Limb (tissue), 2 donors: ENCODE results near the gene MAP4K3.
"Not testable (repeated sequence)": the region's sequence is repeated elsewhere in the genome, so short reads cannot be mapped to it uniquely, and the experiment has no call there.

Source experiments
- DNase-seq, 2 donors: peaks; one replicate each; pipeline ENCODE4 v3.0.0-alpha.2; 2016; ENCODE audit errors: extremely low spot score in 2 of 2

MAP4K3 gene

DNA sequence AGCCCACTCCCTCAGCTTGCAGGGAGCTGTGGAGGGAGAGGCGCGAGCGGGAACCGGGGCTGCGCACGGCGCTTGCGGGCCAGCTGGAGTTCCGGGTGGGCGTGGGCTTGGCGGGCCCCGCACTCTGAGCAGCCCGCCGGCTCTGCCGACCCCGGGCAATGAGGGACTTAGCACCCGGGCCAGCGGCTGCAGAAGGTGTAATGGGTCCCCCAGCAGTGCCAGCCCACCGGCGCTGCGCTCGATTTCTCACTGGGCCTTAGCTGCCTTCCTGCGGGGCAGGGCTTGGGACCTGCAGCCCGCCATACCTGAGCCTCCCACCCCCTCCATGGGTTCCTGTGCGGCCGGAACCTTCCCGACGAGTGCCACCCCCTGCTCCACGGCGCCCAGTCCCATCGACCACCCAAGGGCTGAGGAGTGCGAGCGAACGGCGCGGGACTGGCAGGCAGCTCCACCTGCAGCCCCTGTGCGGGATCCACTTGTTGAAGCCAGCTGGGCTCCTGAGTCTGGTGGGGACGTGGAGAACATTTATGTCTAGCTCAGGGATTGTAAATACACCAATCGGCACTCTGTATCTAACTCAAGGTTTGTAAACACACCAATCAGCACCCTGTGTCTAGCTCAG lies 192.7 kb downstream of the MAP4K3 start:
- not testable (repeated sequence) for DNase-seq

DNA sequence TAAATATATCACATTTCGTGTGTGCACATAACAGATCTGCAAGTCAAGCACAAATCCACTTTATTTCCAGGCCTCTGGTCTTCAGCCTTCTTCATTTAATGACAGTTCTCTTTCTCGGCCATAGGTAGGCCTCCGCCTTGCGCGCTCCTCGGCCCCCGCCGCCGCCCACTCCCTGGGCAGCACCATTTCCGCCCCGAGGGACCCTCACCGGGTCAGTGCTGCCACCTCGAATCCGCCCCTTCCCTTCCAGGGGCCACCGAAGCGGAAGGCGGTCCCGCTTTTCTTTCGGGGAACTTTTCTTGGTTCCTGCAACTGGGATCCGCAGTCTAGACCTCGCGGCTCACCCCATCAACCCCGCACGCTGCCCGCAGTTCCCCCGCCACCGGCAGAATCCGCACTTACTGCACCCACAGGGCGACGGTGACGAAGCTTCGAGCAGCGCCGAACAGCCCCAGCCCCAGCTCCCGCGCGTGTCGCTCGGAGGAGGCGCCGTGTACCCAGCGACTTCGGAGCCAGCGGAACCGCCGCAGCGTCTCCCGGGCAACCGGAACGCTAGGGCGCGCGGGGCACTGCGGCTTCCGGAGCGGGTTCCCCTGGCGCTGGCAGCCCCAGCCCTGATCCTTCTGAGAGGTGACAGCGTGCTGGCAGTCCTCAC lies 193.5 kb downstream of the MAP4K3 start, which contains the start of gene CDKL4:
TSS of gene CDKL4 (minus strand) at position 502 of the 655 bp plus-strand sequence.
- peak in 1 of 2 donors; percentile 38 for DNase-seq

DNA sequence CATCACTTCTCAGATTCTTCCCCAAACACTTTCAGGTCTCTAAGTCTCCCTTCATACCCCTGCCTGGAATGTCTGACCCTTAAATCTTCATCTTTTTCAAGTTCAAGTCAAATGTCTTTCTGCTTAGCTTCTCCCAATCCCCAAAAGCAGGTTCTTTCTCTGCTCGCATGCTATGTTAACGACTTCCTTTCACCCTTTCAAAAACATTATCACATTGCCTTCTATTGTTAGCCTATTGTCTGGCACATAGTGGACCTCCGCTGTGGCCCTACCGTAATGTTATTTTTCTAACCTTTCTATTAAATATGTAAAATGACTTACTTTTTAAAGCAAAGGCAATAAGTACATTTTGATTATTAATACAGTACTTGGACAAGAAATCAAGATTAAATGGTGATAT lies 195.5 kb downstream of the MAP4K3 start:
- no peak for DNase-seq

DNA sequence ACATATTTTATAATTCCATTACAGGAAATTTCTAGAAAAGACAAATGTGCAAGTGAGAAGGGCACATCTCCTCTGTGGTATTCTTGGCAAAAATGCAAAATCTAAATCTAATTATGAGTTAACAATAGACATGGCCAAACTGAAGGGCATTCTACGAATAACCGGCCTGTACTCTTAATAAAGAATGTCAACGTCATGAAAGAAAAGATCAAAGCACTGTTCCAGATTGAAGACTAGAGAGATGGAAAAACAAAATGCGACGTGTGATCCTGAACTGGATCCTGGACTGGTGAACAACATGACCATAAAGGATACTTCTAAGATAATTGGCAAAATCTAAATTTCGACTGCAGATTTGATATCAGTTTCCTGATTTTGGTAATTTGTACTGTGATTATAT lies 196.3 kb downstream of the MAP4K3 start:
- DNase-seq = no peak

DNA sequence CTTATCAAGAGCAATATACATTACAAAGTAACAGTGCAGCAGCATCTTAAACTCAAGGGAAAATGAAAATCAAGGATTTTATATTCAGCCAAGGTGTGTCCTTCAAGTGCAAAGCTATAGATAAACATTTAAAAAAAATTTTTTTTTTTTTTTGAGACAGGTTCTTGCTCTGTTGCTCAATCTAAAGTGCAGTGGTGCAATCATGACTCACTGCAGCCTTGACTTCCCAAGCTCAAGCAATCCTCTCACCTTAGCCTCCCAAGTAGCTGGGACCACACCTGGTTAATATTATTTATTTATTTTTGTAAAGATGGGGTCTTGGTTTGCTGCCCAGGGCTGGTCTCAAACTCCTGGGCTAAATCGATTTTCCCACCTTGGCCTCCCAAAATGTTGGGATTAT lies 202.3 kb downstream of the MAP4K3 start:
- DNase-seq = no peak

DNA sequence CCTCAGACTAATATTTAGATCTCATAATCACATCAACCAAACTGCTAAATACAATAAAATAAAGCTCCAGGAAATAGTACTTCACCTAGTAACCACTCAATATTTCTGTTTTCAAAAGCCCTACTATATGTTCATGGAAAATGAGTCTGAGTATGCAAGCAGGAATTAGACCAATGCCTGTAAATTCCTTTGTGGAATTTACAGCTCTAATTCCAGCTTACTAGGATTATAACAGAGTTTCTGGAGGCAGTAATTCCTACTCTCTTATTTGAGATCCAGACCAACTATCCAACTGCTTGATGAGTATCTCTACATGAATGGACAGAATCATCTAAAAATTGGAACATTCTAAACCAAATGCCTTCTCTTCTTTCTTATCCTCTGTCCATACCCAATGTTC lies 204.9 kb downstream of the MAP4K3 start:
- DNase-seq = no peak

DNA sequence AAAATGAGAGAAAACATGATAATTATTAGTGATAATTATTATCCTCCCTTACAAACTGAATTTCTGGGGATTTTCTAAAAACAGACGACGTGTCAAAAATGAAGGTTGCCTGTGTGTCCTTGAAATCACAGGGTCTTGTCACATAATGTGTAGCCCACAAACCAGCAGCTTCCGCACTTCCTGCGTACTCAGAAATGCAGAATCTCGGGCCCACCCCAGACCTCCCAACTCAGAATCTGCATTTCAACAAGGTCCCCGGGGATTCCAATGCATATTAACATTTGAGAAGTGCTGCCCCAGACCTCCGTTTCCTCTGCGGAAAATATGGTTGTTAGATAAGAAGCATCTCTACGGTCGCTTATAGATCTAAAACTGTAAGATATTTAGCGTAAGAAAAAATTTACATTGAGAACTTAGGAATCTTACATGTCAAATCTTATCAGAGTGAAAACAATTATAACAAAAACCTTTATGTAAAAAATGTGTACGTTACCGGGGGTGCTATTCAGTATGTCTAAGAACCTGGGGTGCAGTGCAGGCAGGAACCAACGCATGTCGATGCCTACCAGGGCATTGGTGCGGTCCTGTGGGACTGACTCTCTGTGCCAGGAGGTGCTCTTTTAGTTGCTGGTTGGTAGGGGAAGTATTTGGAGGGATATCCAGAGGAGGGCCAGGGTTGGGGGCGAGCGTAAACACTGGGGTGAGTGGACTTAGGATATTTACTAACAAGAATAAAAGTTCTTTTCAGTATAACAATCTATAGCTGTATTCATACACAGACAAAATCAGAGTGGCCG lies 208.5 kb downstream of the MAP4K3 start:
- DNase-seq = peak in 1 of 2 donors; percentile 40

DNA sequence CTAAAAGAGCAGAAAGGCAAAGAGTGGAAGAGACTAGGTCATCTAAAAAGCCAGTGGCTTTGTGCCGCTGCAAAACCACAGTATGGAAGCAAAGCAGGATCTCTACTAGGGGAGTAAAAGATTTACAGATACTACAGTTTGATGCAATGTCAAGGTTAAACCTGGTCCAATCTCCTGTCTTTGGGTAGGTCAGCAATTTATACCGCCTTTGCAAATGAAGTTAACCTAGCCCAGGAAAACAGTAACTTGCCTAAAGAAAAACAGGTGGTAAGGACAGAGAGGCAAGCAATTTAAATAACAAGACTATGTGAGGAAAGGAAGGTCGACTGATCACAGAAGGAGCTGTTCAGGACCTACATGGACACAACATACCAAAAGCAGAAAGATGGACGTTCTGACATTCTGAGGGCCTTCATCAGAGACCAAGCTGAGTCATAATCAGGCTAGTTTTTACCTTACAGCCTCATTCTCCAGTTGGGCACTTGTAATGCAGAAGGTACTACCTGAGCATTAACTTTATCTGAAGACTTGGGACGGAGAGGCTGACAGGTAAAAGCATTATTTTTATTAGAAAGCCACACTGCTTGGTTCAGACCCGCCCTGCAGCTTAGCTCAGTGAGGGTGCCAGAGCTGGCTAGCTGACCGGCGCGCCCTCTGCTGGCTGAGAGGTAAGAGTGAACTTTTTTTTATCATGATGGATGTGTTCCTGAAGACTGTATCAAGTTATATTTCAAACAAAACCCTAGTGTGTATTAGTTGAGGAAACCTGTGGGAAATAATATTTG lies 209.3 kb downstream of the MAP4K3 start:
- peak; percentile 84 for DNase-seq

DNA sequence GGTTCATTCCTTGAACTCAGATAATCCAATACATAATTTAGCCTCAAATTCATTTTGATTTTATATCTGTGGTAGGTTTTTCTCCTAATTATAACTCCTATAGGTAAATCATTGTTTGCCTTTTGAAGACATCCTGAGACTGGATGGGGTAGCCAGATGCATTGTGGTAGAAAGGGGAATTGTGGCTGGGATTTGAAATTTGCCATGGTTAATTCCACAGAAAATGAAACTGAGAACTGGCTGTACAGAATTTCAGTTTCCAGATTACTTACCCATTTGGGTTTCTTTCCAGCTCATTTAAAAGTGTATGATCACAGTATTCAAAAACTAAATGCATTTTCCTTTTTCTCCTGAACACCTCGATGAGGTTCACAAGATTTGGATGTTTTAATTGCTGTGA lies 211.5 kb downstream of the MAP4K3 start:
- DNase-seq = no peak

DNA sequence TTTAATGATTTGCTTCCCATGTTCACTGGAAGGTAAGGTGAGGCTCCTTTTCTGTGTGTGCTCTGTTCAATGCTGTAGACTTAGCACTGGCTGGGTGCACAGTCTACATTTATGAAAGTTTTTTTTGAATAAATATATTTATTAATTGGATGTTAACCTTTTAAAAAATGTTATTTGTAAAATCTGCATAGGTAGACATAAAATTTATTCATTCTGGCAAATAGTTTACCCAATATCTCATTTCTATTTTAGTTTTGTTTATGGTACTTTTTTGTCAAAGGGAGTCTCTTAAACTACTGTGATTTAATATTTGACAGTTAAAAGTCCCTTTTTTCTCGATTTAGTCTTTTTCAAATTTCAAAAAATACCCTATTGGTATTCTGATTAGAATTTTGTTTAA lies 213.2 kb downstream of the MAP4K3 start:
- no peak for DNase-seq

DNA sequence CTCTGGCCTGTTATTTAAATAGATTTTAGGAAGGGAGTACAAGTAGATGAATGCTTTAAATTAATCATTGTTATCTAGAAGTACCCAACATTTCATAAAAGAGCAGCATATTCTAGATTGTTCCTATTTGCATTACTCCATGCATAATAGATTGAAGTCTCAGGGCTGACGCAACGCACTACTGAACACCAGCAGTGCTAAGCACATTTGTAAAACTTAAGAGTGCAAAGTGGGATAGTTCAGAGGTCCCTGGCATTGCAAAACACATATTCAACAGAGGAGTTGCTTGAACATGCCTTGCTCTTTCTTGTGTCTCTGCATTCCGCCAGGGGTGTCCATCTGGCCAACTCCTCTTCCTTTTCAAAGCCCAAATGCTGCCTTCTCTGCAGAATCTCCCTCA lies 215.6 kb downstream of the MAP4K3 start:
- no peak for DNase-seq

DNA sequence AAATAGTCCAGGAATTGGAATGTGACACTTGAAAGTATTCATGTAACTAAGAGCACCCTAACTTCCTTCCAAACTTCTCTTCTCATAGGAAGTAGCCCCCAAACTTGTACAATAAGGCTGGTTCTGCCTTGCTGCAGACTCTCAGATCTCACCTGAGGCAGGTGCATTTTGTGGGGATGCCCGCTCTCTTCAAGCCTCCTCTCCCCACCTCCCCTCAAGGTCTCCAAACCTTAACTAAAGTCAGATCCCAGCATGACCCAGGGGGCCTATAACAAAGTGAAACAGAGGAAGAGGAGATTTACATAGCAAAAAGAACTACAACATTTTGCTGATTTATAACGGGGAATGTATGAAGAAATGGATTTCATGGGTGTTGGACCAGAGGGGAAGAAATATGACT lies 216.9 kb downstream of the MAP4K3 start:
- no peak for DNase-seq

DNA sequence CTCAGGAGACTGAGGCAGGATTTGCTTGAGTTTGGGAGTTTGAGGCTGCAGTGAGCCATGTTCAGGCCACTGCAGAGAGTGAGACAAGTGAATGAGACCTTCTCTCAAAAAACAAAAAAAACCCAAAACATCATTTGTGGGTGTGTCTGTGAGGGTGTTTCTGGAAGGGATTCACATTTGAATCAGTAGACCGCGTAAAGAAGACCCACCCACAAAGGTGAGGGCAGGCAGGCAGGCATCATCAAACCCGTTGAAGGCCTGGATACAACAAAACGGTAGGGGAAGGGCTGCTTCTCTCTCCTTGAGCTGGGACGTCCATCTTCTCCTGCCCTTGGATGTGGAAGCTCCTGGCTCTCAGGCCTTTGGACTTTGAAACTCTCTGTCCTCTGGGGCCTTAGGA lies 218.7 kb downstream of the MAP4K3 start:
- no peak for DNase-seq

DNA sequence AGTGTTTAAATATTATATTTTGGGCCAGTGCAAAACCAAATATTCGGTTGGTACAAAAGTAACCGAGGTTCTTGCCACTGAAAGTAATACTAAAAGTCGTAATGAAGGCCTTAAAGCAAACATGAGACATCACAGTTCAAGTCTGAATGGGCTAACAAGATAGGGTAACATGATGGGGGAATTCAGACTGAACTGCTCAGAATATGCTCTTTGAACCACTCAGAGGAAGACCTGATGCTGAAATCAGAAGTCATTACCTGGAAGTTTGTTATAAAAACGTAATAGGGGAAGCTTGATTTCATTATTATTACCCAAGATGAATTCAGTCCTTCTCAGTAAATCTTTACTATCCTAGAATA lies 219.9 kb downstream of the MAP4K3 start:
- no peak for DNase-seq

DNA sequence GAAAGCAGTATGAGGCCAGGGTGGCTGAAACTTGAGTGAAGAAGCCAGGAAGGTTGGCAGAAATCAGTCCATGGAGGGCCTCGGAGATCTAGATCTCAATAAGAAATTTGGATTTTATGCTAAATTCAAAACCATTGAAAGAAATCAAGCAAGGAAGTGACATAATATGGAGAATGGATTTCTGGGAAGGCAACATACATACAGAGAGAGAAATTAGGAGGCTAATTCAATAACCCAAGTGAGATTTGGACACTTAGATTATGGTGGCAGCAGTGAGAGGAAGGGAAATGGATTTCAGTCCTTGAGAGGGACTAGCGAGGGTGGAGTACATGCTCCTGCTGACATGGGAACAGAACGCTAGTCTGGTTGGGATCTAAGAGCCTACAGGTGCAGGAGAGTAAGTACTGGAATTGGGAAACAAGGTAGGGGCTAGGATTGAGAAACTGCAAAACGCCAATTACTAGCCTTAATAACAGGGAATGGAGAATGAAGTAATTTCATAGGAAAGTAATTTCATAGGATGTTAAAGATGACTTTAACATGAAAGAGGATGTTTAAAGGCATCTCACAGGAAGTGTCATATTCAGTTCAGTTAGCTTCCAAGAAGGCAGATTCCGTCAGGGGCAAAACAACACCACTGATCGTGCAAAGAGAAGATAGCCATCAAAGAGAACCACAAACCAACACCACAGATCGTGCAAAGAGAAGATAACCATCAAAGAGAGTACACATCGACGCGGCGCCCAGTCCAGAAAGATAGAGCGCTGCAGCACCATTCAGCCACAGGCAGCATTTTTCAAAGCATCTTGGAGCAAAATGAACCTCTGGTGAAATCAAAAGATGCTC lies 220.5 kb downstream of the MAP4K3 start:
- no peak for DNase-seq

DNA sequence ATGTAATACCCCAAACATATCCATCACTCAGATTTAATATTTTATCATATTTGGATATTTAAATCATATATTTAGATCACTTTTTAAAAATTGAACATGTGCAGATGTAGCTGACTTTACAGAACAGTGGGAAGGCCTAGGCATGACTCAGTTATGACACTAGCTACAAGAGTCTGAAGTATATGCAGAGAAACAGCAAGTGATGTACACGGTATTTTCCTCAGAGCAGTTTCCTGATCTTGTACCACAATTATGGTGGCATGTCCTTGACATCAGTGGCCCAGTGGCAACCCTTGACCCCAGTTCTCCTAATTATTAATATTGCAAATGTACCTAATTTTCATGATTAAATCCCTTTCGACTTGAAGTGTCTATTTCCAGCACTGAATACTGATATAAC lies 221.5 kb downstream of the MAP4K3 start:
- no peak for DNase-seq

DNA sequence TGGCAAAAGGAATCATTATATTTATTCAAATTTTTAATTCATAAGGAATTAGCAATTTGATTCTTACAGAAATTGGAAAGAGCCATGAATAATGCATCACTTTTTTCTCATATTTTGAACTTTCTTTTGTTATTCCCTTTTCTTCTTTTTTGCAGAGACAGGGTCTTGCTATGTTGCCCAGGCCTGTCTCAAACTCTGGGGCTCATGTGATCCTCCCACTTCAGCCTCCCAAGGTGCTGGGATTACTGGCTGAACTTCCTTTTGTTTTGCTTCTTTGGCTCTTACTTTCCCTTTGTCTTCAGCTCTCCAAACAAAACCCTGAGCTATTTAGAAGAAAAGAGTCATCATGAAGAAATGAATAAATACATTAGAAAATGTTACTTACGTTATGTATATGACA lies 224.1 kb downstream of the MAP4K3 start:
- DNase-seq = no peak

DNA sequence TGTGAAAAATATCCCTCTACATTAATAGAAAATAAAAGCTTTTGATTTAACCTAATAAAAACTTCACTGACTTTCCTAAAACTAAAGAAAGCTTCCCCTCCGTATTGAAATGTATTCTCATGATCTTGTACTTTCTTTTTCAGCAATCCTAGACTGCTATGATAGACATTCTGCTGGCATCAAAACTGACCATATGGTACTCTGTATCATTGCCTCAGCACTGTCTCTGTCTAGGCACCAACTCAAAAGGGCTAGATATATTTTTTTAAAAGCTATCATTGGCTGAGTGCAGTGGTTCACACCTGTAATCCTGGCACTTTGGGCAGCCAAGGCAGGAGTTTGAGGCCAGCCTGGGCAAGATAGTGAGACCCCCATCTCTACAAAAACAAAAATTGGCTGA lies 226.2 kb downstream of the MAP4K3 start:
- DNase-seq = no peak

DNA sequence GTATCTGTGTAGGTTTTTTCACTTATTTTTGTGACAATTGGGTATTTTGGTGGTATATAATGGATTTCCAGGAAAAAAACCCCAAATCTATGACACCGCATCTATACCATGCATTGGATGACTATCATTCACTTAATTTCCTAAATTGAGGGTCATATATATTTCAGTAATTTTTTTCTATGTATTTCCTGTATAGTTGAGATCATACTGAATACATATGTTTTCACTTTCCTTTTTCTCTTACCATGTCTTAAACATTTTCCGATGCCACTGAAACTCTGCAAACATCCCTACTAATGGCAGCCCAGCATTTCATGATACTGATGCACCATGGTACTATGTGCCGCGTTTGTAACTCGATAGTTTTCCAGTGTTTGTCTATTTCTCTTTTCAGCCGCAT lies 233.7 kb downstream of the MAP4K3 start:
- no peak for DNase-seq

DNA sequence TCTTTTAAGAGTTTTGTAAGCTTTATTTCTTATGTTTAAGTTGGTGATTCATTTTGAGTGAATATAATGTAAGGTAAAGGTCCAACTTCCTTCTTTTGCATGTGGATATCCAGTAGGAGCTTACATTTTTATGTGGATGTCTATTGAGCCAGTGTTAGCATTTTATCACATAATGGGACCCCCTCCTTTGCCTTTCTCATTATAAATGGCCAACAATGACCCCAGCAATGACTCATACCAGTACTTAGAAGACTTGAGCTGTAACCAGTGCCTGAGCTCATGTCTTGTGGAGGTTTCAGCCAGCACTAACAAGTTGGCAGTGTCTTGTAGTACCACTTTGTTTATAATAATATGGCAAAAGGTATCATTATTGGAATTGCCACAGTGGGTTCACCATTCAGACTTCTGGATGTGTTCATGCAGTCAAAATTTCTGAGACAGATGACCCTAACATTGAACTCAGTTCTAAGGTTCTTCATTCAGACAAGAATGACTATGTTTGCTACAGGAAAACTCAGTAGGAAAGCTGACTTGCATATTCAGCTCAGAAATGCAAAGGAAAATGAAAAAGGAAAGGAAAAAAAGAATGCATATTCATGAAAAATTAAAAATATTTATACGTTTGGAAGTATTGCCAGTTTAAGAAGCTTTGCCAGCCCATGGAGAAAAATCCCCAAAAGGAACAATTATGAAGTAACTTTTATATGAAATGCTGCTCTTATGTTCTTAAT lies 234.3 kb downstream of the MAP4K3 start:
- no peak for DNase-seq
